A549 (cell line): ENCODE measurements around the gene DDX3X.

ENCODE experiments used
- CTCF ChIP-seq: fragments of >200 bp; sonication (Bioruptor Twin); formaldehyde crosslinking; IDR thresholded peaks from 3 replicates; pipeline ENCODE4 v1.5.1; 2016
- EP300 ChIP-seq, 2 experiments: fragments of >200 bp; sonication (Bioruptor Twin); formaldehyde crosslinking; IDR thresholded peaks; 2 replicates in 1 of 2; 3 replicates in 1 of 2; pipeline ENCODE4 v1.6.1; 2016 to 2017
- POLR2A ChIP-seq: IDR thresholded peaks from 2 replicates; pipeline ENCODE4 v1.6.1; 2012; ENCODE audit warnings: mild to moderate bottlenecking, low read length

GRCh38 chrX:41347186-41347585 lies 13.2 kb downstream of the DDX3X start:
- TF ChIP-seq CTCF = no peak
- TF ChIP-seq POLR2A = no peak
- no peak for TF ChIP-seq EP300 (IDR thresholded peaks at IDR 0.05)
